Stimulated activated CD8-positive, alpha-beta memory T cell treated with anti-CD3 and anti-CD28 coated beads, Interleukin-12 subunit alpha, Interleukin-12 subunit beta, amount 100 ng/mL, for 1 hour (primary cell): ENCODE measurements around the gene RFX7.

Experiments
- DNase-seq: peaks from one replicate; pipeline ENCODE4 v3.0.0-alpha.2; 2020; ENCODE audit warnings: low read depth

The RFX7 gene

GRCh38 chr15:56244038-56244810 is 545 bp upstream of the RFX7 start:
- DNase-seq: peak; percentile 1

- DNase-seq: no peak
Measured at GRCh38 chr15:56242576-56243162, 1.0 kb downstream of the RFX7 start.

DNA sequence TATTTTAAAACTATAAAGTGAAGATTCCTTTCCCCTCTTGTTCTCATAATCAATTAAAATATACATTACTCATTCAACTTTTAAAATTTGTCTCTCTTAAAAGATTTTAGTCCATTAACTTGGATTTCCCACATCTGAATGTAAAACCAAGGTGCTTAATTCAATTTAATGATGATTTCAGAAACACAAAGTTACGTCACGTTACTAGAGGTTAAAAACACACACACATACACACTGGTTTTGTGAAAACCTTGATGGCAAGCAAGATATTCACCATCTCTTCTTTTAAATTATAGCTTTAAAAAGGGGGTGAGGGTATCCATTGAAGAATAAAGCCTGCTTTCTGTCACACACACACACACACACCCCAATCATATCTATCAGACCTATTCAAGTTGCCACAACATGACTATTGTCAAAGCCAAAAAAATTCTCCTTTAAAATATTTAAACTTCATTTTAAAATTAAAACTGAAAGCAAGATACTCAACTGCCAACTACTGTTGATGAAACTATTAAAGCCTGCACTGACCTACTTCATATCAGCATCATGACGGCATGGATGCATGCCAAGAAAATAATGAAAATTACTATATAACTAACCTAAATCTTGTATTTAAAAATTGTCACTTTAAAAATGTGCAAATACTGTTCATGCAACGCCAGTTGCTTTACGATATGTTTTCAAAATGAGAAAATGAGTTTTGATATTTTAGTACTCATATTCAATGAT is 2.1 kb downstream of the RFX7 start:
- DNase-seq: no peak

DNA sequence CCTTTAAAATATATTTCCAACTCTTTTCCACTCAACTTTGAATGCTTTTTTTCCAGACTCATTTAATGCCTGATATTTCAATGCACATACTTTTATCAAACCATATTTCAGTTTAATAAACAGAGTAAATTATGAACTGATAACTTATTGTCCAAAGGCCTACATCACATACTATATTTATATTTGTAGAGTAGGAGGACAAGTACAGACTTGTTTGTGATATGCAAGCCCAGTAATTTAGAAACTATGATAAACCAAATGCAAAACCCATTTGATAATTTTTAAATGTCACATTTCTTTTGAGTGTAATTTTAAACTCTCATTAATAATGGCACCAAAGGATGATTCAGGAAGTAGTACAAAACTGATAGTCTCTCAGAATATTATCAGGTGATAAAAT is 3.3 kb downstream of the RFX7 start:
- DNase-seq: no peak

DNA sequence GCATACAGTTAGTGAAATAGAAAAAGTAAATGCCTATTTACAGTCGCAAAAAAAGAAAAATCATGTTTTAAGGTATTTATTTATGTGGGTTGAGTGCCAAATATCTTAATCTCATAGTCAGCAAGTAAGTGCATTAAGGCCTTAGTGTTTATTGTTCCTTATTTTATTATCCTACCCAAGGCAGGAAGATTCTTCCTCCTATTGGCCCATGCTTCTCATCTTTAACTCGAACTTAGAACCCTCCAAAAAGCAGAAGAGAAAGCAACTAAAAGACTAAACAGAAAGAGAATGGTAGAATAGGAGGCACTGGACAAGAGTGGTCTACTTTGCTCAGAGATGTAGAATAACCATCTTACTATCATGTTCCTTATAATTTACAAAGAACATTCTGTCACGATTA is 7.5 kb downstream of the RFX7 start:
- DNase-seq: no peak

- DNase-seq: no peak
Measured at GRCh38 chr15:56234804-56235203, 8.9 kb downstream of the RFX7 start.

DNA sequence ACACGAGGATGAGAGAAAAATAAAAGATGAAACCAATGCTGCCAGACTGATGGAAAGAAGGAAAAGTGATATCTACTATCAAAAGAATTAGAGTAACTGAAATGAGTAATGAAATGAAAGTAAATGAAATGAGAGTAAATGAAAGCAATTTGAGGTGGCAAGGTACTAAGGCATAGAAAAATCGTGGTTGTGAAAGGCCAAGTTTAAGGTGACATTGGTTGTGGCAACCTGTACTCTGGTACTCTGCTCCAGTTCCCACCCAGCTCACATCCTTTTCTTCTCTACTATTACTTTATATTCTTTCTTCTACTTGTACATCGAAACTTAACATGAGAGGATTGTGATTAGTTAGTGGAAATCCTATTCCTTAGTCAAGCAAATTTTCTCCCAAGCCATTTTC is 10.1 kb downstream of the RFX7 start:
- no peak for DNase-seq

DNA sequence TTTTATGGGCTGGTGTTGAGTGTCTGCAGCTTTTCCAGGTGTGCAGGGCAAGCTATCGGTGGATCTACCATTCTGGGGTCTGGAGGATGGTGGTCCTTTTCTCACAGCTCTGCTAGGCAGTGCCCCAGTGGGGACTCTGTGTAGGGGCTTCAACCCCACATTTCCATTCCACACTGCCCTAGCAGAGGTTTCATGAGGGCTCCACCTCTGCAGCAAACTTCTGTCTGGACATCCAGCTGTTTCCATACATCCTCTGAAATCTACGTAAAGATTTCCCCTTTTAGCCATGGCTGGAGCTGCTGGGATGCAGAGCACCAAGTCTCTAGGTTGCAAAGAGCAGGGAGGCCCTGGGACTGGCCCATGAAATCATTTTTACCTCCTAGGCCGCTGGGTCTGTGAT is 11.6 kb downstream of the RFX7 start:
- DNase-seq: no peak

- DNase-seq: no peak
Measured at GRCh38 chr15:56228854-56229253, 14.8 kb downstream of the RFX7 start.

DNA sequence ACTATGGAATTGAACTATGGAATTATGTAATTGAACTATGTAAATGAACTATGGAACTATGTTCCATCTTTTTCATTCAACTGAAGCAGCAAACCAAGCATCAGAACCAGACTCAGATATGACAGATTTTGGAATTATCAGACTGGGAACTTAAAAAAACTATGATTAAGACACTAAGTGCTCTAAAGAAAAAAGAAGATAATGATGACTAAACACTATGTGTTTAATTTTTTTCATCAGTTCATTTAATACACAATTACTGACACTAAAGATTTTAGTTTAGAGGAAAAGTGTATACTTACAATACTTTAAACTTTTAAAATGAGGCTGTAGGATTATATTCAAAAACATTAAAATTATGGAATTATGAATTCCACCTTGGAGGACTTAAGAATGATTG is 15.3 kb downstream of the RFX7 start:
- no peak for DNase-seq

- DNase-seq: no peak
Measured at GRCh38 chr15:56227780-56228179, 15.9 kb downstream of the RFX7 start.

- DNase-seq: no peak
Measured at GRCh38 chr15:56227306-56227705, 16.4 kb downstream of the RFX7 start.

DNA sequence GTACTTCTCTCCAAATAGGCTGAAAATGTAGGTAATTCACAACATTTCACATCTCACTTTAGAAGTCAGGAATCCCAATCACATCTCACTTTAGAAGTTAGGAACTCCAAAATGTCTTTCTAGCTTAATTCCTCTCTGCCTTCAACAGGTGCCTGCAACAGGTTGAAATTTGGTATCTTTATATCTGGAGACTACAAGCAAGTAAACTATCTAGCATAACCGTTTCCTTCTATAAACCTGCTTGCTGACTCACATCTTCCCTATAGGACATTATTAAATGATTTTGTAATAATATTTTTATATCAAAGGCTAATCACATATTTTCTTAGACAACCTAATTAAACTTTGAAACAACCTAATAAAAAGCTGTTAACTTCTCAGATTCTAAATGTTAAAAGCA is 18.2 kb downstream of the RFX7 start:
- no peak for DNase-seq

DNA sequence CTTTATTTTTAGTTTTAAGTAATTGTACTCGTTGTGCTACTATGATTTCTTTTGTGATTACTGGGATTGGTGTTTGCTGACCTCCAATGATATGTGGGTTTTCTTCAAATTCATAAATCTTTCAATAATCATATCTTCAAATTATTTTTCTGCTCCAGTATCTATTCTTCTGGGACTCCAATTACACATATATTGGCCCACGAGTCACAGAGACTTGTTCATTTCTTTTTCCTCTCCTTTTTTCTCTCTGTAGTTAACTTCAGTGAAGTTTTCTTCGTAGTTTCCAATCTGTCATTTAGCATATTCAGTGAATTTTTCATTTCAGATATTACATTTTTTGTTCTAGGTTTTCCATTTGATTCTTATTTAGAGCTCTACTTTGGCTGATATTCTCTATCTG is 21.4 kb downstream of the RFX7 start:
- no peak for DNase-seq

DNA sequence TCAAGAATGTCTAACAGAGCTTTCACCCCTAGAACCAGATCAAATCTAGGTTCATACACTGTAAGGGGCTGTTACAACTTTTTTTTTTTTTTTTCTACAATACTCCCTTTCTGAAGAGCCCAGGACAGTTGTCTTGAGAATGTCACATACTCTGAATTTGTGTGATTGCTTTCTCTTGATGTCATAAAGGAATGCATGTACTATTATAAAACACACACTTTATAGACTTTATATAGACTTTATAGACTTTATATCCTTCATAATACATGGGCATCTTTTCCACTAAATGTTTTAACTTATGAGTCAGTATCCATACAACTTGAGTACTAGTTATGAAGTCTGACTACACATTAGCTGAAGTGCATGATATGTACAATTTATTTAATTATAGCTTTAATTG is 26.3 kb downstream of the RFX7 start:
- DNase-seq: no peak

GRCh38 chr15:56215769-56216168 is 27.9 kb downstream of the RFX7 start:
- no peak for DNase-seq

DNA sequence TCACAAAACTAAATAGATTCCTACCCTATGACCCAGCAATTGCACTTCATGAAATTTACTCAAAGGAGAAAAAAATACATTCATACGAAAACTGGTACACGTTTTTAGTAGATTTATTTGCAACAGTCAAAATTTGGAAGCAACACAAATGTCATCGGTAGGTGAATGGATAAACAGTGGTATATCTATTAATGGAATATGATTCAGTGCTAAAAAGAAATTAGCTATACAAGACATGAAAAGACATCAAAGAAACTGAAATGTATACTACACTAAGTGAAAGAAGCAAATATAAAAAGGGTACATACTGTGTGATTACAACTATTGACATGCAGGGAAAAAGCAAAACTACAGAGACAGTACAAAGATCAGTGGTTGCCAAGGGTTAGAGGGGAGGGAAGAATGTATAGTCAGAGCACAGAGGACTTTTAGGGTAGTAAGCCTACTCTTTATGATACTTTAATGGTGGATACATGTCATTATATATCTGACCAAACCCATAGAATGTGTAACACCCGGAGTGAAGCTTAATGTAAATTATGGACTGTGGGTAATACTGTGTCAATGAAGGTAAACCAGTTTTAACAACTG is 31.6 kb downstream of the RFX7 start:
- DNase-seq: no peak

DNA sequence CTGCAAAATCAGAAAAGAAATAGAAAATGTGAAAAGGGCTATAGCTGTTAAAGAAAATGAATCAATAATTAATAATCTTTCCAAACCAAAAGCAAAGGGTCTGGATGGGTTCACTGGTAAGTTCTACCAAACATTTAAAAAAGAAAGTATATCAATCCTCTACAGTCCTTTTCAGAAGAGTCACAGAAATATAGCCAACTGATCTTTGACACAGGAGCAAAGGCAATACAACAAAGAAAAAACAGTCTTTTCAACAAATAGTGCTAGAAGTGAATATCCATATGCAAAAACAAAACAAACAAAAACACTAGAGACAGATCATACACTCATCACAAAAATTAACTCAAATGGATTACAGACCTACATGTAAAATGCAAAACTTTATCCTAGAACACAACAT is 32.6 kb downstream of the RFX7 start:
- no peak for DNase-seq

GRCh38 chr15:56208641-56209155 is 35.0 kb downstream of the RFX7 start:
- DNase-seq: no peak

- no peak for DNase-seq
Measured at GRCh38 chr15:56208185-56208584, 35.5 kb downstream of the RFX7 start.

- DNase-seq: no peak
Measured at GRCh38 chr15:56207711-56208110, 36.0 kb downstream of the RFX7 start.

GRCh38 chr15:56207092-56207491 is 36.6 kb downstream of the RFX7 start:
- DNase-seq: no peak
